ENCODE results near the gene SNCG. TPM values are rescaled to one million over a fixed set of nuclear protein-coding genes. Genes with fewer than 3 reads are reported as not detected.
"Not testable (repeated sequence)": the region's sequence is repeated elsewhere in the genome, so short reads cannot be mapped to it uniquely, and the experiment has no call there.

Gene SNCG
- total RNA-seq, 6 experiments from 2014 or later = 2.6 to 4.5 (median 3.3) TPM

GRCh38 chr10:86972613-86973380, 14.4 kb downstream of the SNCG start:
- TF ChIP-seq, protein P1, sequence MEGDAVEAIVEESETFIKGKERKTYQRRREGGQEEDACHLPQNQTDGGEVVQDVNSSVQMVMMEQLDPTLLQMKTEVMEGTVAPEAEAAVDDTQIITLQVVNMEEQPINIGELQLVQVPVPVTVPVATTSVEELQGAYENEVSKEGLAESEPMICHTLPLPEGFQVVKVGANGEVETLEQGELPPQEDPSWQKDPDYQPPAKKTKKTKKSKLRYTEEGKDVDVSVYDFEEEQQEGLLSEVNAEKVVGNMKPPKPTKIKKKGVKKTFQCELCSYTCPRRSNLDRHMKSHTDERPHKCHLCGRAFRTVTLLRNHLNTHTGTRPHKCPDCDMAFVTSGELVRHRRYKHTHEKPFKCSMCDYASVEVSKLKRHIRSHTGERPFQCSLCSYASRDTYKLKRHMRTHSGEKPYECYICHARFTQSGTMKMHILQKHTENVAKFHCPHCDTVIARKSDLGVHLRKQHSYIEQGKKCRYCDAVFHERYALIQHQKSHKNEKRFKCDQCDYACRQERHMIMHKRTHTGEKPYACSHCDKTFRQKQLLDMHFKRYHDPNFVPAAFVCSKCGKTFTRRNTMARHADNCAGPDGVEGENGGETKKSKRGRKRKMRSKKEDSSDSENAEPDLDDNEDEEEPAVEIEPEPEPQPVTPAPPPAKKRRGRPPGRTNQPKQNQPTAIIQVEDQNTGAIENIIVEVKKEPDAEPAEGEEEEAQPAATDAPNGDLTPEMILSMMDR (IDR thresholded peaks at IDR 0.05) = no peak
- H3K4me1 Mint-ChIP-seq (ENCODE audit: low read depth) = peaks cover 44% of the 10 kb centered on the region
- peaks cover 13% of the 10 kb centered on the region for H3K36me3 Mint-ChIP-seq (ENCODE audit: low read depth)
- DNase-seq = no peak
- H3K27ac Mint-ChIP-seq = peak overlapping the region; percentile 100
- peak overlapping the region; percentile 18; the same call in 1 of the 2 replicates for H3K4me3 Mint-ChIP-seq
- peaks cover 9% of the 10 kb centered on the region; the same call in 1 of the 2 replicates for H3K27me3 Mint-ChIP-seq (ENCODE audit: insufficient read depth)
- H3K9me3 Mint-ChIP-seq = no peaks in the 10 kb centered on the region

DNA sequence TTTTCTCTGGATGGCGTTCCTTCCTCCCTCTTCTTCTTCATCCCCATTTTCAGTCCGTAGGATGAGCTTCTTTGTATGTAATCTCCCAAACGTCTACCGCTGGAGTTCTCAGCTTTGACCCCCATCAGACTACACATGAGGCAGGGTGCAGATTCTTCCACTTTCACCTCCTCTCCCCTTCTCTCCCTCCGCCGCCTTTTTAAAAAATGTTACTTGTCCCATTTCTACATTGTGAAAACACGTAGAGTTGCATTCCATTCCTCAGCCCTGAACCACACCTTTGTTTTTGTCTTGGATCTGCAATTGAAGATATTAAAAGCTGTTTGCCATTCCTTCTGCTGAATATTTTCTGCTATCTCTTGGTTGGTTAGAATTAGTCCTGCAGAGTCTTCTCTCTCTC, 16.1 kb downstream of the SNCG start:
- Mint-ChIP-seq H3K4me1 (ENCODE audit: low read depth) (peaks cover 44% of the 10 kb centered on the region), H3K4me3 (no peak overlapping the region), H3K27me3 (ENCODE audit: insufficient read depth) (peaks cover 9% of the 10 kb centered on the region; the same call in 1 of the 2 replicates), H3K27ac (no peak overlapping the region), H3K36me3 (ENCODE audit: low read depth) (peaks cover 13% of the 10 kb centered on the region), H3K9me3 (no peaks in the 10 kb centered on the region)
- DNase-seq = no peak
- TF ChIP-seq, protein P1 (IDR thresholded peaks at IDR 0.05) = no peak

- peaks cover 8% of the 10 kb centered on the region; the same call in 1 of the 2 replicates for H3K27me3 Mint-ChIP-seq (ENCODE audit: insufficient read depth)
- peaks cover 13% of the 10 kb centered on the region for H3K36me3 Mint-ChIP-seq (ENCODE audit: low read depth)
- H3K4me3 Mint-ChIP-seq = no peak overlapping the region
- no peak overlapping the region for H3K27ac Mint-ChIP-seq
- TF ChIP-seq, protein P1 (IDR thresholded peaks at IDR 0.05) = no peak
- peaks cover 39% of the 10 kb centered on the region for H3K4me1 Mint-ChIP-seq (ENCODE audit: low read depth)
- no peak for DNase-seq
- no peaks in the 10 kb centered on the region for H3K9me3 Mint-ChIP-seq
Observed at GRCh38 chr10:86976362-86977056, 18.1 kb downstream of the SNCG start.

- H3K36me3 Mint-ChIP-seq (ENCODE audit: low read depth); DNase-seq; H3K4me3 Mint-ChIP-seq; H3K9me3 Mint-ChIP-seq; H3K27me3 Mint-ChIP-seq (ENCODE audit: insufficient read depth): not testable (repeated sequence)
- H3K4me1 Mint-ChIP-seq (ENCODE audit: low read depth) = peaks cover 25% of the 10 kb centered on the region
- H3K27ac Mint-ChIP-seq = peak overlapping the region; percentile 0; the same call in 1 of the 2 replicates
Observed at GRCh38 chr10:86978457-86978856, 20.1 kb downstream of the SNCG start.

- no peak overlapping the region for H3K27ac Mint-ChIP-seq
- peaks cover 25% of the 10 kb centered on the region for H3K4me1 Mint-ChIP-seq (ENCODE audit: low read depth)
- TF ChIP-seq, protein P1 (IDR thresholded peaks at IDR 0.05) = no peak
- H3K9me3 Mint-ChIP-seq = no peaks in the 10 kb centered on the region
- no peak overlapping the region for H3K4me3 Mint-ChIP-seq
- DNase-seq = no peak
- no peaks in the 10 kb centered on the region for H3K36me3 Mint-ChIP-seq (ENCODE audit: low read depth)
- no peaks in the 10 kb centered on the region; the same call in 1 of the 2 replicates for H3K27me3 Mint-ChIP-seq (ENCODE audit: insufficient read depth)
Observed at GRCh38 chr10:86979296-86979818, 21.0 kb downstream of the SNCG start.

Measured in HFFc6 (cell line).